Fibroblast of lung (primary cell): ENCODE measurements around the gene HS3ST6. TPM values are rescaled to one million over a fixed set of nuclear protein-coding genes. Genes with fewer than 3 reads are reported as not detected.

ENCODE experiments used
- DNase-seq, 2 donors: peaks; one replicate each; pipeline versions ENCODE4 v3.0.0 to v3.0.0-alpha.2; 2010; ENCODE audit warnings: low read depth in 2 of 2
- H2AFZ ChIP-seq: 2 replicates; pipeline ENCODE4 v1.5.1; 2012; ENCODE audit warnings: low read length, control low read depth, inconsistent platforms
- H3K27ac ChIP-seq: 2 replicates; pipeline ENCODE4 v1.5.1; 2011; ENCODE audit warnings: low read length, control low read depth; ENCODE audit not compliant: insufficient read depth
- H3K27me3 ChIP-seq: 2 replicates; pipeline ENCODE4 v1.5.1; 2011; ENCODE audit warnings: mild to moderate bottlenecking, low read length; ENCODE audit not compliant: control insufficient read depth, insufficient read depth
- H3K36me3 ChIP-seq: 2 replicates; pipeline ENCODE4 v1.5.1; 2011; ENCODE audit warnings: low read length; ENCODE audit not compliant: control insufficient read depth, insufficient read depth
- H3K4me1 ChIP-seq: 2 replicates; pipeline ENCODE4 v1.5.1; 2011; ENCODE audit warnings: low read length; ENCODE audit not compliant: control insufficient read depth, insufficient read depth; ENCODE audit errors: extremely low read depth
- H3K4me2 ChIP-seq: 2 replicates; pipeline ENCODE4 v1.5.1; 2011; ENCODE audit warnings: low read length, control low read depth; ENCODE audit not compliant: insufficient read depth; ENCODE audit errors: extremely low read depth
- H3K4me3 ChIP-seq, 4 experiments: fragments of 200-600 bp in 1 of 4; sonication (generic) in 1 of 4; replicated peaks in 1 of 4; 2 replicates each; pipeline ENCODE4 v1.5.1; 2011 to 2016; ENCODE audit warnings: low read length in 4 of 4, low read depth in 3 of 4, mild to moderate bottlenecking in 3 of 4, control low read depth in 2 of 4, inconsistent platforms in 1 of 4, mixed read lengths in 1 of 4; ENCODE audit not compliant: insufficient read depth in 1 of 4; ENCODE audit errors: control extremely low read depth in 1 of 4
- H3K79me2 ChIP-seq: 2 replicates; pipeline ENCODE4 v1.5.1; 2012; ENCODE audit warnings: mild to moderate bottlenecking, low read length, inconsistent platforms; ENCODE audit not compliant: control insufficient read depth, insufficient read depth
- H3K9ac ChIP-seq: 2 replicates; pipeline ENCODE4 v1.5.1; 2011; ENCODE audit warnings: mild to moderate bottlenecking, low read length, control low read depth; ENCODE audit not compliant: insufficient read depth
- H3K9me3 ChIP-seq: 2 replicates; pipeline ENCODE4 v1.5.1; 2012; ENCODE audit warnings: low read depth, low read length; ENCODE audit not compliant: control insufficient read depth, insufficient read depth
- H4K20me1 ChIP-seq: 2 replicates; pipeline ENCODE4 v1.5.1; 2011; ENCODE audit warnings: low read length; ENCODE audit not compliant: control insufficient read depth, insufficient read depth; ENCODE audit errors: extremely low read depth
- EZH2 ChIP-seq: IDR thresholded peaks from 2 replicates; pipeline ENCODE4 v1.5.1; 2012; ENCODE audit warnings: low read length, control low read depth, mild to moderate bottlenecking; ENCODE audit errors: missing control alignments
- polyA plus RNA-seq, 2 donors: library from polyadenylated mRNA; depleted of rRNA in 1 of 2; stranded (reverse) in 1 of 2; unstranded in 1 of 2; fragments of >200 nt; gene quantifications; 2 replicates each; pipeline ENCODE4 v1.2.1, GENCODE V29; 2011 to 2012; ENCODE audit warnings: missing spikeins in 1 of 2
- total RNA-seq: library from RNA; depleted of rRNA; stranded (reverse); fragments of >200 nt; gene quantifications from 2 replicates; pipeline ENCODE4 v1.2.1, GENCODE V29; 2014
- TF ChIP-seq, protein P1 (sequence below), 2 donors: IDR thresholded peaks in 1 of 2; conservative IDR thresholded peaks in 1 of 2; 1 replicate in 1 of 2; 2 replicates in 1 of 2; pipeline ENCODE4 v1.5.1; 2011 to 2012; ENCODE audit warnings: low read length in 2 of 2, control low read depth in 1 of 2, inconsistent platforms in 1 of 2, low read depth in 1 of 2, mild to moderate bottlenecking in 1 of 2

HS3ST6 gene
- total and polyA plus RNA-seq, 2 donors (not counting 1 experiment from before 2014, with no cell fraction given): not detected

DNA sequence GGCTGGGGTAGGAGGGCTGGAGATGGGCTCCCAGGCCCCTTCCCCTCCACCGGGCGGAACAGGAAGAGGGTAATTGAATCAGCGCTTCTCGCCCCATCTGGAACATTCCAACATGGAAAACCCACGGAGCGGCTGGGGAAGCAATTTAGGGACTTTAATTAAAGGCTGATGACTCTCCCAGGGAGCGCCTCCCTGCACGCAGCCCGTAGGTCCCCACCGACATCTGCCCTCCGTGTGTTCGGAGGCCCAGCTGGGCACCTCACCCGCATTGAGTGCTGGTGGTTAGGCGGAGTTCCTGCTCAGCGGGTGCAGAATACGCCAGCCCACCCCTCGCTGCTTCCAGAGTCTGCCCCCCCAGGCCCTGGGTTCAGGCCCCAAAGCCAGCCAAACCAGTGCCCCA lies 10.0 kb downstream of the HS3ST6 start:
- Histone ChIP-seq H4K20me1 (no peaks in the 10 kb centered on the region), H3K4me2 (no peak overlapping the region), H3K9ac (no peak overlapping the region), H3K9me3 (no peaks in the 10 kb centered on the region), H3K4me3 (no peak overlapping the region), H3K36me3 (no peaks in the 10 kb centered on the region), H2AFZ (no peak overlapping the region), H3K4me1 (no peaks in the 10 kb centered on the region), H3K27me3 (peaks cover 9% of the 10 kb centered on the region), H3K27ac (no peak overlapping the region), H3K79me2 (no peaks in the 10 kb centered on the region)
- DNase-seq: no peak
- no peak for TF ChIP-seq EZH2
- TF ChIP-seq, protein P1, sequence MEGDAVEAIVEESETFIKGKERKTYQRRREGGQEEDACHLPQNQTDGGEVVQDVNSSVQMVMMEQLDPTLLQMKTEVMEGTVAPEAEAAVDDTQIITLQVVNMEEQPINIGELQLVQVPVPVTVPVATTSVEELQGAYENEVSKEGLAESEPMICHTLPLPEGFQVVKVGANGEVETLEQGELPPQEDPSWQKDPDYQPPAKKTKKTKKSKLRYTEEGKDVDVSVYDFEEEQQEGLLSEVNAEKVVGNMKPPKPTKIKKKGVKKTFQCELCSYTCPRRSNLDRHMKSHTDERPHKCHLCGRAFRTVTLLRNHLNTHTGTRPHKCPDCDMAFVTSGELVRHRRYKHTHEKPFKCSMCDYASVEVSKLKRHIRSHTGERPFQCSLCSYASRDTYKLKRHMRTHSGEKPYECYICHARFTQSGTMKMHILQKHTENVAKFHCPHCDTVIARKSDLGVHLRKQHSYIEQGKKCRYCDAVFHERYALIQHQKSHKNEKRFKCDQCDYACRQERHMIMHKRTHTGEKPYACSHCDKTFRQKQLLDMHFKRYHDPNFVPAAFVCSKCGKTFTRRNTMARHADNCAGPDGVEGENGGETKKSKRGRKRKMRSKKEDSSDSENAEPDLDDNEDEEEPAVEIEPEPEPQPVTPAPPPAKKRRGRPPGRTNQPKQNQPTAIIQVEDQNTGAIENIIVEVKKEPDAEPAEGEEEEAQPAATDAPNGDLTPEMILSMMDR (conservative IDR thresholded peaks at IDR 0.05 in 1 of 2, IDR thresholded peaks at IDR 0.05 in 1 of 2; ENCODE audit: low read depth in 1 of 2, low read length in 2 of 2): no peak

GRCh38 chr16:1907226-1907860 lies 10.9 kb downstream of the HS3ST6 start:
- H3K9me3 ChIP-seq: no peaks in the 10 kb centered on the region
- TF ChIP-seq, protein P1 (conservative IDR thresholded peaks at IDR 0.05 in 1 of 2, IDR thresholded peaks at IDR 0.05 in 1 of 2; ENCODE audit: low read depth in 1 of 2, low read length in 2 of 2): no peak
- no peak for TF ChIP-seq EZH2
- no peak overlapping the region for H3K9ac ChIP-seq
- no peaks in the 10 kb centered on the region for H3K36me3 ChIP-seq
- no peak overlapping the region for H3K27ac ChIP-seq
- H3K79me2 ChIP-seq: no peaks in the 10 kb centered on the region
- no peak for DNase-seq
- H3K27me3 ChIP-seq: peaks cover 9% of the 10 kb centered on the region
- no peaks in the 10 kb centered on the region for H4K20me1 ChIP-seq
- H3K4me3 ChIP-seq: no peak overlapping the region
- no peaks in the 10 kb centered on the region for H3K4me1 ChIP-seq
- no peak overlapping the region for H3K4me2 ChIP-seq
- H2AFZ ChIP-seq: no peak overlapping the region

DNA sequence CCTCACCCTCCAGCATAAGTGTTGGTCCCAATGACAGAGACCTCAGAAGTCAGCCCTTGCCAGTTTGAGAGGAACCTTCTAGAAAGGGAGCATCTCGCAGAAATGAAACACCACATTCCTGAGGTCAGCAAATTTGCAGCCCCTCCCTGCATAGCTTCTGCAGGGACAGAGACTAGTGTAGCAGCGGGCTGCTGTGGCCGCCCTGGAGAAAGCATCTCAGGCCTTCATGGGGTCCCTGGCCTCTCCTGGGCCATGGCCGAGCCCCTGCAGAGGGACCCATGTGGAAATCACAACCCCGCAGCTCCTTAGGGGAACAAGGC lies 11.4 kb downstream of the HS3ST6 start:
- H3K4me1 ChIP-seq: no peaks in the 10 kb centered on the region
- no peak for DNase-seq
- no peak overlapping the region for H3K4me2 ChIP-seq
- H3K27ac ChIP-seq: no peak overlapping the region
- no peaks in the 10 kb centered on the region for H3K9me3 ChIP-seq
- H3K79me2 ChIP-seq: no peaks in the 10 kb centered on the region
- no peak overlapping the region for H3K9ac ChIP-seq
- TF ChIP-seq, protein P1 (conservative IDR thresholded peaks at IDR 0.05 in 1 of 2, IDR thresholded peaks at IDR 0.05 in 1 of 2; ENCODE audit: low read depth in 1 of 2, low read length in 2 of 2): no peak
- TF ChIP-seq EZH2: no peak
- no peaks in the 10 kb centered on the region for H3K36me3 ChIP-seq
- H4K20me1 ChIP-seq: no peaks in the 10 kb centered on the region
- no peak overlapping the region for H2AFZ ChIP-seq
- no peak overlapping the region for H3K4me3 ChIP-seq
- H3K27me3 ChIP-seq: peaks cover 9% of the 10 kb centered on the region
